ENCODE results near the gene GTF2H4. TPM values are rescaled to one million over a fixed set of nuclear protein-coding genes. Genes with fewer than 3 reads are reported as not detected.

The GTF2H4 gene
- total and polyA plus RNA-seq, 10 of the 15 experiments (the other 5 are each of a cell fraction or from before 2014, with no cell fraction given) = 1.1 to 43.8 (median 18.9) TPM

DNA sequence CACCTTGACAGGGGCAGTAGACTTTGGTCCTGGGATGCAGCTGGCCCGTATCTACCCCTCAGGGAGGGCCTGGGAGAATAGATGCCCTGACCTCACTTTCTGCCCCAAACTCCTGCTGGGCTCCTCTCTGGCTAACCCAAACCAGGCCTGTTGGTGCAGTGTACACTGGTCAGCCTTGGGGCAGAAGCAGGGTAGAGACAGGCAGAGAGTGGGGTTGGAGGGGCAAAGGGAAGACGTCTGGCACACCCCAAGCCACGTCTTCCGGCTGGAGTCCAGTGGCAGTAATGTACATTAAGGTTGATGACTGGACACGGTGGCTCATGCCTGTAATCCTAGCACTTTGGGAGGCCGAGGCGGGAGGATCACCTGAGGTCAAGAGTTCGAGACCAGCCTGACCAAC, 14.3 kb upstream of the GTF2H4 start:
- Histone ChIP-seq H3K9ac (ENCODE audit: control insufficient read depth, insufficient read depth, low read length) (no peak overlapping the region), H2AFZ (ENCODE audit: control insufficient read depth, low read depth, low read length) (no peak overlapping the region), H3K9me3 (replicated peaks; ENCODE audit: control insufficient read depth, insufficient read depth, low read length) (no peaks in the 10 kb centered on the region), H3K4me2 (ENCODE audit: control insufficient read depth, insufficient read depth) (no peak overlapping the region), H3K27me3 (replicated peaks in 1 of 2; ENCODE audit: control insufficient read depth in 2 of 2, insufficient read depth in 2 of 2, low read length in 1 of 2) (no peaks in the 10 kb centered on the region), H3K4me1 (ENCODE audit: control insufficient read depth, insufficient read depth, low read length) (no peaks in the 10 kb centered on the region), H3K79me2 (ENCODE audit: control insufficient read depth, insufficient read depth, low read length) (no peaks in the 10 kb centered on the region), H3K36me3 (ENCODE audit: control insufficient read depth in 2 of 2, insufficient read depth in 2 of 2, low read length in 1 of 2) (peaks cover 4 to 12% of the 10 kb centered on the region in 2 experiments; a peak in 3 of 4 replicates), H4K20me1 (ENCODE audit: control insufficient read depth, insufficient read depth) (no peaks in the 10 kb centered on the region), H3K4me3 (no peak overlapping the region), H3K27ac (ENCODE audit: control insufficient read depth, insufficient read depth) (no peak overlapping the region)
- FAIRE-seq = no peak
- RAD21 ChIA-PET (ENCODE audit: unreplicated experiment) = no interaction called here
- DNase-seq (ENCODE audit: low read depth, low spot score) = no peak
- WGBS (ENCODE audit: insufficient coverage, insufficient replicate concordance, low lambda C conversion rate, missing lambda C conversion rate) = 66% methylated on average over 8 of the region's 8 CpGs
- TF ChIP-seq ESRRA (IDR thresholded peaks at IDR 0.05; ENCODE audit: low read length) = no peak
- no peak for TF ChIP-seq ATF7 (IDR thresholded peaks at IDR 0.05; ENCODE audit: low read depth)
- TF ChIP-seq STAT3 (IDR thresholded peaks at IDR 0.05; ENCODE audit: low read depth, low read length) = no peak
- no peak for TF ChIP-seq SIN3A (IDR thresholded peaks at IDR 0.05; ENCODE audit: low read depth, low read length)
- TF ChIP-seq ZNF207 (IDR thresholded peaks at IDR 0.05; ENCODE audit: borderline replicate concordance) = no peak
- TF ChIP-seq HDGF (IDR thresholded peaks at IDR 0.05) = no peak
- no peak for TF ChIP-seq SUZ12 (IDR thresholded peaks at IDR 0.05; ENCODE audit: unreplicated experiment)
- no peak for TF ChIP-seq RAD21 (IDR thresholded peaks at IDR 0.05; ENCODE audit: insufficient read depth, low read depth, low read length)
- TF ChIP-seq, protein P1, sequence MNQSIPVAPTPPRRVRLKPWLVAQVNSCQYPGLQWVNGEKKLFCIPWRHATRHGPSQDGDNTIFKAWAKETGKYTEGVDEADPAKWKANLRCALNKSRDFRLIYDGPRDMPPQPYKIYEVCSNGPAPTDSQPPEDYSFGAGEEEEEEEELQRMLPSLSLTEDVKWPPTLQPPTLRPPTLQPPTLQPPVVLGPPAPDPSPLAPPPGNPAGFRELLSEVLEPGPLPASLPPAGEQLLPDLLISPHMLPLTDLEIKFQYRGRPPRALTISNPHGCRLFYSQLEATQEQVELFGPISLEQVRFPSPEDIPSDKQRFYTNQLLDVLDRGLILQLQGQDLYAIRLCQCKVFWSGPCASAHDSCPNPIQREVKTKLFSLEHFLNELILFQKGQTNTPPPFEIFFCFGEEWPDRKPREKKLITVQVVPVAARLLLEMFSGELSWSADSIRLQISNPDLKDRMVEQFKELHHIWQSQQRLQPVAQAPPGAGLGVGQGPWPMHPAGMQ (IDR thresholded peaks at IDR 0.05; ENCODE audit: borderline replicate concordance) = no peak
- intact Hi-C loops (cut with micrococcal nuclease; ENCODE audit: unreplicated experiment) = no loop called here
- CTCF ChIA-PET = no interaction called here
- POLR2A ChIA-PET = interaction anchor here (0.6 to 0.8 kb wide), 2 partner anchors 49 to 194 kb away, joined by 3 to 6 read pairs; no protein-coding TSS in a partner anchor
- in situ Hi-C loops (cut with MboI) = no loop called here
- ATAC-seq = no peak
- SMC1A ChIA-PET (ENCODE audit: uncharacterized antibody, unreplicated experiment) = interaction anchor here (1.4 kb wide), 1 partner anchor 20 kb away, joined by 4 read pairs; the partner anchor contains the start of gene VARS2
- no TSS peak for BruUV-seq (replicated peaks)
